Activated CD4-positive, alpha-beta T cell treated with anti-CD3 and anti-CD28 coated beads, Interleukin-2, amount 50 U/mL, for 16 hours (primary cell): Measurements from ENCODE around the gene CELSR2.
A peak's percentile ranks its signal among the peaks of the same experiment; 100 is the strongest.

Experiments used
- DNase-seq: peaks from one replicate; pipeline ENCODE4 v3.0.0-alpha.2; 2020

CELSR2 gene

GRCh38 chr1:109265741-109266330, 16.5 kb downstream of the CELSR2 start:
- DNase-seq = no peak

DNA sequence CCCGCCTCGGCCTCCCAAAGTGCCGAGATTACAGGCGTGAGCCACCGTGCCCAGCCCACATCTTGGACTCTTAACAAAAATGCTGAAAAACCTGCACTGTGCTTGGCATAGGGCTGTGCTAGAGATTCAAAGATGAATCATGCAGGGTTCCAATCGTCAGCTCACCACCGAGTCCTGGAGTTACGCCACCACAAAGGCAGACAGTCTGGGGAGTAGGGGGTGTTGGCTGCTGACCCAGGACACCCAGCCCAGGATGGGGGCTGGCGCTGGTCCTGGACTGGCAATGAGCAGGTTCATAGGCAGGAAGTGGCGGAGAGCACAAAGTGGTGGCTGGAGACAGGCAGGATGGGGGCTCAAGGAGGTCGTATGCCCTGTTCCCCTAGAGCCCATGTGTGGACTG, 17.6 kb downstream of the CELSR2 start:
- no peak for DNase-seq

DNA sequence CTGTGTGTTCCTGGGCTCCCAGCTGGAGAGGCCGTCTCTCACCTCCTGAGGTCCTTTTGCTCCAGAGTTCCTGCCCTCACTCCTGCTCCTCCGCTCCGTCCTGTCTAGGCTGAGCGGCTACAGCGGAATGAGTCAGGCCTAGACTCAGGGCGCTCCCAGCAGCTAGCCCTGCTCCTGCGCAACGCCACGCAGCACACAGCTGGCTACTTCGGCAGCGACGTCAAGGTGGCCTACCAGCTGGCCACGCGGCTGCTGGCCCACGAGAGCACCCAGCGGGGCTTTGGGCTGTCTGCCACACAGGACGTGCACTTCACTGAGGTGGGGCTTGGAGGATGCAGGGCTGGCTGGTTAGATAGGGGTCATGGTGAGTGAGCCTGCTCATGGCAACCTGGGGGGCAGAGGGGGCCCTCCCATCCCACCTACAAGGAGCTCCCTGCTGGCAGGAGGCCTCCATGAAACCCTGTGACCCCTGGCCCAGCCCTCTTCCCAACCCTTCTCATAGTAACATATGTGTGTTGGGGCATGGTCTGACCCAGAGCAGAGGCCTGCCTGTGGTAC, 18.5 kb downstream of the CELSR2 start:
- no peak for DNase-seq

GRCh38 chr1:109268431-109269211, 19.3 kb downstream of the CELSR2 start:
- DNase-seq = no peak

GRCh38 chr1:109269212-109269980, 20.1 kb downstream of the CELSR2 start:
- DNase-seq = no peak

DNA sequence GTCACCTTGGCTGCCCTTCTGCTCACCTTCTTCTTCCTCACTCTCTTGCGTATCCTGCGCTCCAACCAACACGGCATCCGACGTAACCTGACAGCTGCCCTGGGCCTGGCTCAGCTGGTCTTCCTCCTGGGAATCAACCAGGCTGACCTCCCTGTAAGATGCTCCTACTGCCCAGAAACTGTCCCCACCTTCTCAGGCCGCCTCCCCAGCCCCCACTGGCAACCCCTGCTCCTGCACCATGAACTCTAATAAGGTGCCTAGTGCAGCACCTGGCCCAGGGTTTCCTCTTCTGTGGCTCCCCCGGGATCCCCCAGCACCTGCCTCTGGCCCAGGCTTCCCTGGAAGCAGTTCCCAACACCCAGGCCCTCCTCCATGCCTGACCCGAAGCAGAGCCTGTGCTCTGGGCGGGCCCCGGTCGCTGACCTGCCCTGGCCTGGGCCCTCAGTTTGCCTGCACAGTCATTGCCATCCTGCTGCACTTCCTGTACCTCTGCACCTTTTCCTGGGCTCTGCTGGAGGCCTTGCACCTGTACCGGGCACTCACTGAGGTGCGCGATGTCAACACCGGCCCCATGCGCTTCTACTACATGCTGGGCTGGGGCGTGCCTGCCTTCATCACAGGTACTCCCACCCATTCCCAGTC, 20.8 kb downstream of the CELSR2 start:
- DNase-seq = no peak

- no peak for DNase-seq
These were observed 21.4 kb downstream of the CELSR2 start for GRCh38 chr1:109270623-109271317.

DNA sequence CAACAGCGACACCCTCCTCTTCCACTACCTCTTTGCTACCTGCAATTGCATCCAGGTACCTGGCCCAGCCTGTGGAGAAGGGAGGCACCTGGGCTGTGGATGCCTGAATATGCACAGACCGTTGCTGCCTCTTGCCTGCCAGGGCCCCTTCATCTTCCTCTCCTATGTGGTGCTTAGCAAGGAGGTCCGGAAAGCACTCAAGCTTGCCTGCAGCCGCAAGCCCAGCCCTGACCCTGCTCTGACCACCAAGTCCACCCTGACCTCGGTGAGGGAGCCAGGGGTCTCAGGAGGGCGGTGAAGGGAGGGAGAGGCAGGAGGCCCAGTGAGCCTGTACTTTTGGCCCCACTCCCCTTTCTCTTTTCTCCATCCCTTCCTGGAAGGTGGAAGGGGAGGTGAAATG, 22.1 kb downstream of the CELSR2 start:
- DNase-seq = no peak

DNA sequence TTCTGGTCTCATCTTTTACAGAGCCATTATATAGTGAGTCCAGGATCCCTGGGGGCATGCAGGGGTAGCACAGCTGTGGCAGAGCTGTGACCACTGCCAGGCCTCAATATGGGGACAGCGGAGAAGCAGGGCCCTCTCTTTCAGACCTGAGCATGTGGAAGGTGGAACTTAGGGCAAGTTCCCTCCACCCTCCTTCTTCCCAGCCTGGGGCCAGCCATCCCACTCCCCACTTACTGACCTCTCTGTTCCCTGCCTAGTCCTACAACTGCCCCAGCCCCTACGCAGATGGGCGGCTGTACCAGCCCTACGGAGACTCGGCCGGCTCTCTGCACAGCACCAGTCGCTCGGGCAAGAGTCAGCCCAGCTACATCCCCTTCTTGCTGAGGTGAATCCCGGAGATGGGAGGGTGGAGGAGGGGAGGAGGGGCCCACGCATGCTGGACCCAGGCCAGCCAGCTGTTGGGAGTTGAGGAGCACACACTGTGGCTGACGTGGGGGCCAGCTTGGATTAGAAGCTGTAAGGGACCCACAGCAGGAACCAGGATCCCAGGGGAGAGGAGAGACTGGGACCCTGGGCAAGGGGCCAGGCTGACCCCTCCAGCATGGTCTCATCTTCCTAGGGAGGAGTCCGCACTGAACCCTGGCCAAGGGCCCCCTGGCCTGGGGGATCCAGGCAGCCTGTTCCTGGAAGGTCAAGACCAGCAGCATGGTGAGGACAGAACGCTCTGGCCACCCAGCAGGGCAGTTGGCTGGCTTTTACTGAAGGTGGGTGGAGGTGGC, 22.9 kb downstream of the CELSR2 start:
- DNase-seq = no peak

DNA sequence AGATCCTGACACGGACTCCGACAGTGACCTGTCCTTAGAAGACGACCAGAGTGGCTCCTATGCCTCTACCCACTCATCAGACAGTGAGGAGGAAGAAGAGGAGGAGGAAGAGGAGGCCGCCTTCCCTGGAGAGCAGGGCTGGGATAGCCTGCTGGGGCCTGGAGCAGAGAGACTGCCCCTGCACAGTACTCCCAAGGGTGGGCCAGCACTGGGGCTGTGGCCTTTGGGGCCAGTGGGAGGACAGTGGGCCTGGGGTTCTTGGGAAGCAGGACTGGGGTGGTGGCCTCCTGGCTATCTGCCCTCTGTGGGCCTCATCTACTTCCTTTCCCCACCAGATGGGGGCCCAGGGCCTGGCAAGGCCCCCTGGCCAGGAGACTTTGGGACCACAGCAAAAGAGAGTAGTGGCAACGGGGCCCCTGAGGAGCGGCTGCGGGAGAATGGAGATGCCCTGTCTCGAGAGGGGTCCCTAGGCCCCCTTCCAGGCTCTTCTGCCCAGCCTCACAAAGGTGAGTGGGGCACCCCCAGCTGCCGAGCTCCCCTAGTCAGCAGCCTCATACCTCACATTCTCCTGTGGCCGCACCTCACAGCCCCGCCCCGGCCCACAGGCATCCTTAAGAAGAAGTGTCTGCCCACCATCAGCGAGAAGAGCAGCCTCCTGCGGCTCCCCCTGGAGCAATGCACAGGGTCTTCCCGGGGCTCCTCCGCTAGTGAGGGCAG, 23.6 kb downstream of the CELSR2 start:
- DNase-seq = no peak

DNA sequence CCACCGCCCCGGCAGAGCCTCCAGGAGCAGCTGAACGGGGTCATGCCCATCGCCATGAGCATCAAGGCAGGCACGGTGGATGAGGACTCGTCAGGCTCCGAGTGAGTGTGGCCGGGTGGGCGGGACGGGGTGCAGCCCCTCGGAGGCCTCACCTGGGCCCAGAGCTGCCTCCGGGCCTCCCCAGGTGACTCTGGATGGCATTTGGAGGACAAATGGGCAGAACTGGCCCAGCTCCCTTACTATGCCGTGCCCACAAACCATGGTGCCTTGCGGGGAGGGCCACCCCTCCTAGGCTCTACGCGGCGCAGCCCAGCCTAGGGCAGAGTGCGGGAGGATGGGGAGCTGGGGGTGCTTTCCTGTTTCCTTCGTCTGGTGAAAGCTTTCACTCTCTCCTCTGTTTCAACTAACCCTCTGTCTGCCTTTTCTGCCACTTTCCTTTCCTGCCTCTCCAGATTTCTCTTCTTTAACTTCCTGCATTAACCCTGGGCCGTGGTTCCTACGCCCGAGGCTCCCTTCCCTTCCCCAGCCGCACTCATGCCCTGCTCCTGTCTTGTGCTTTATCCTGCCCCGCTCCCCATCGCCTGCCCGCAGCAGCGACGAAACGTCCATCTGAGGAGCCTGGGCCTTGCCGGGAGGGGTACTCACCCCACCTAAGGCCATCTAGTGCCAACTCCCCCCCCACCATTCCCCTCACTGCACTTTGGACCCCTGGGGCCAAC, 24.4 kb downstream of the CELSR2 start:
- DNase-seq = no peak

DNA sequence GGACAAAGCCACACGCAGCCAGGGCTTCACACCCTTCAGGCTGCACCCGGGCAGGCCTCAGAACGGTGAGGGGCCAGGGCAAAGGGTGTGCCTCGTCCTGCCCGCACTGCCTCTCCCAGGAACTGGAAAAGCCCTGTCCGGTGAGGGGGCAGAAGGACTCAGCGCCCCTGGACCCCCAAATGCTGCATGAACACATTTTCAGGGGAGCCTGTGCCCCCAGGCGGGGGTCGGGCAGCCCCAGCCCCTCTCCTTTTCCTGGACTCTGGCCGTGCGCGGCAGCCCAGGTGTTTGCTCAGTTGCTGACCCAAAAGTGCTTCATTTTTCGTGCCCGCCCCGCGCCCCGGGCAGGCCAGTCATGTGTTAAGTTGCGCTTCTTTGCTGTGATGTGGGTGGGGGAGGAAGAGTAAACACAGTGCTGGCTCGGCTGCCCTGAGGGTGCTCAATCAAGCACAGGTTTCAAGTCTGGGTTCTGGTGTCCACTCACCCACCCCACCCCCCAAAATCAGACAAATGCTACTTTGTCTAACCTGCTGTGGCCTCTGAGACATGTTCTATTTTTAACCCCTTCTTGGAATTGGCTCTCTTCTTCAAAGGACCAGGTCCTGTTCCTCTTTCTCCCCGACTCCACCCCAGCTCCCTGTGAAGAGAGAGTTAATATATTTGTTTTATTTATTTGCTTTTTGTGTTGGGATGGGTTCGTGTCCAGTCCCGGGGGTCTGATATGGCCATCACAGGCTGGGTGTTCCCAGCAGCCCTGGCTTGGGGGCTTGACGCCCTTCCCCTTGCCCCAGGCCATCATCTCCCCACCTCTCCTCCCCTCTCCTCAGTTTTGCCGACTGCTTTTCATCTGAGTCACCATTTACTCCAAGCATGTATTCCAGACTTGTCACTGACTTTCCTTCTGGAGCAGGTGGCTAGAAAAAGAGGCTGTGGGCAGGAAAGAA, 25.5 kb downstream of the CELSR2 start:
- no peak for DNase-seq

GRCh38 chr1:109275706-109276345, 26.5 kb downstream of the CELSR2 start:
- no peak for DNase-seq

DNA sequence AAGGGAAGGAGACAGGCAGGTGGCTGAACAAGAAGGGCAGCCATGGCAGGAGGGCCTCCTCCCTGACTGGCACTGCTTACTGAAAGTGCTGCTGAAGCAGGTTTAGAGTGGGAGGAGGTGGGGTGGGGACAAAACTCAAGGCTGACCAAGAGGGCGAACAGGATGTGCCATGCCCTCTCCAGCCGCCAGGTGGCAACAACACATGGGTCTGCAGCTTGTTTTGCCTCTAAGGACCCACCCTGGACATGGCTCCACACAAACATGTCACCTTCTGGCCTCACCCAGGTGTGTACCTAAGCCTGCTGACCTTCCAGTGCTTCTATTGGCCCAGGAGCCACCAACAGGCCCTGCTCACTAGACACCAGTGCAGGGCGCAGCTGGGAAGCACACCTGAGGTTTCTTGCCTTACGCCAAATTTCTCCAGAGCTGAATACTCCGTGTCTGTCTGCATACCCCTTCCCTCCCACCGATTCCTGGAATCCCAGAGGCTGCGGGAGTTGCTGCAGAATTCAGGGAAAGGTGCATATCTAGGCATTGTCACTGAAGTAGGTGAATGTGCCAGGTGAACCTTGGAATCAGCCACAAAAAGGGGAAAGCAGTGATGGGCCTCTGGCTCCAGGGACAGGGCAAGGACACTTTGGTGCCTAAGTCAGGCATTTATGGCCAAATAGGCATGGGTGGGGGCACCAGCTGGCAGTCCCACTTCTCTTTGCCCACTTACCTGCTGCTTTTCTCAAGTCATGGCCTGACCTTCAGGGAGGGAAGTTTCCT, 28.3 kb downstream of the CELSR2 start:
- DNase-seq = peak; percentile 76

- no peak for DNase-seq
These were observed 30.4 kb downstream of the CELSR2 start for GRCh38 chr1:109279615-109280278.

DNA sequence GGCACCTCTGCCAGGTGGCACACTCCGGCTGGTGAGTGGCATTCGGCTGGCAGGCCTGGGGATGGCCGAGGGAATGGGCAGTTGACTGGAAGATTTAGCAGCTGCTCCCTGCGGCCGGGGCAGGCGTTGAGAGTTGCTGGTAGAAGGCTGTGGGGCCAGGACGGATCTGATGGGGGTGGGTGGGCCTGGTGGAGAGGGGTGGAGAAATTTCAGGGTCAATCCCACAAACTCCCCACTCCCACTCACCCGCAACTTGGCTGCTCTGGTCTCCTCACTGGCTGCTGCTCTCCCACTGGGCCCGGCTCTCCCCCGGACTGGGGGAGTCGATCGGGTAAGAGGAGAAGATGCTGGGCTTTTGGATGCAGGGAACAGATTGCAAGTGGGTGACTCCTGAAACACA, 31.5 kb downstream of the CELSR2 start:
- no peak for DNase-seq
